CD4-positive, alpha-beta T cell treated with Interleukin-1 beta for 1 hour (primary cell): ENCODE measurements around the gene SULT1A2.
"Not testable (repeated sequence)": the region's sequence is repeated elsewhere in the genome, so short reads cannot be mapped to it uniquely, and the experiment has no call there.

Source experiments
- DNase-seq, 2 donors: peaks; one replicate each; pipeline ENCODE4 v3.0.0-alpha.2; 2020 to 2022

Gene SULT1A2

GRCh38 chr16:28608867-28609596 is 12.2 kb upstream of the SULT1A2 start:
- DNase-seq: not testable (repeated sequence)

GRCh38 chr16:28608496-28608808 is 11.6 kb upstream of the SULT1A2 start:
- DNase-seq: not testable (repeated sequence)

- not testable (repeated sequence) for DNase-seq
These were observed 11.0 kb upstream of the SULT1A2 start for GRCh38 chr16:28607681-28608495.

DNA sequence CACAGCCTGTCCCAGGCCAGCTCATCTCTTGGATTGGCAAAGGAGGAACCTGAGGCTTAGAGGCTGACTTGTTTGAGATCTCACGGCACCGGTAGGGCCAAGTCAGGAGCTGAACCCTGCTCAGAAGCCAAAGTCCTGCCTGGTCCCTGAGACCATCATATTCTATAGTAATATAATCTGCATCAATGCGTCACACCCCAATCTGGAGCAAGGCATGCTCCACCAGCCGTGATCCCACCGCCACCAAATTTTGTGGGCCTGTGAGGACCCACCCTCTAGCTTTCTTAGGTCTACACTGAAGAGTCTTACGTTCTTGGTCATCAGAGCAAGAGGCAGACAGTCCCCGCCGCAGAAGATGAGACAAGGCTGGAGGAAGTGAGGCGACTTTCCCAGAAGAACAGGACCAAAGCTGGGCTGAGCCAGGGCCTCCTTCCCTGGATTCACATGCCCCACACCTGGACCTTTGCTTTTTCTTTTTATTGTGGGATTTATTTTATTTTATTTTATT is 10.3 kb upstream of the SULT1A2 start:
- no peak for DNase-seq

- no peak for DNase-seq
These were observed 9.7 kb upstream of the SULT1A2 start for GRCh38 chr16:28606291-28607115.

GRCh38 chr16:28604186-28604565 is 7.3 kb upstream of the SULT1A2 start:
- no peak for DNase-seq

DNA sequence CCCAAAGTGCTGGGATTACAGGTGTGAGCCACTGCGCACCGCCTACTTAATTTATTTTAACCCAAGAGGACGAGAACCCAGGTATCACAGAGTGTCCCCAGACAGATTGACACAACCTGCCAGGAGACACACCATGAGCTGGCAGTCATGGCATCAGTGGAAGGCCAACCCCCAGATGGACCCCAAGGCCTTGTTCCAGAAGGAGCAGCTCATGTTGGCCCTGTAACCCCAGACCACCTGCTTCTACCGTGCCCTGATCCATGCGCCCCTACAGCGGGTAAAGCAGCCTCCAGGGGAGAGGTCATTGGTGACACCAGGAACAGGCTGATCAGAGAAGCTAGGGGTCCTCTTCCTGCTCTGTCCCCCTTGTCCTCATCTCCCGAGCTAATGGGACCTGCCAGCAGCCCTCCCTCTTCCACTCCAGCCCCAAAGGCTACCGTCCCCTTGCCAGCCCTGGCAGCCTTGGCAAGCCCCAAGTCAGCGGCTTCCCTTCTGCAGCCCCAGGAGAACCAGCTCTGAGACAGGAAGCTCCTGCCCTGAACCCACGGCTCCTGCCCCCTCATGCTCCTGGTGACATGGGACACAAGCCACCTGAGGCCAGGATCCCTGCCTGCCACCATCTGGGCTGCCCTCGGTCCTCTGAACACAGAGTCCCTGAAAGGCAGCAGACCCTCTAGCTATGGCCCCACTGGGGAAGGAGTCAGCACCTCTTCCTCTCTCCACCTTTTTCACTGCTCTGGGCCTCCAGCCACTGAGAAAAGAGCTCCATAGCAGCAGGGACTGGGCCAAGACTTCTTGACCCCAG is 6.7 kb upstream of the SULT1A2 start:
- DNase-seq: no peak

- no peak for DNase-seq
These were observed 5.7 kb upstream of the SULT1A2 start for GRCh38 chr16:28602529-28602928.

DNA sequence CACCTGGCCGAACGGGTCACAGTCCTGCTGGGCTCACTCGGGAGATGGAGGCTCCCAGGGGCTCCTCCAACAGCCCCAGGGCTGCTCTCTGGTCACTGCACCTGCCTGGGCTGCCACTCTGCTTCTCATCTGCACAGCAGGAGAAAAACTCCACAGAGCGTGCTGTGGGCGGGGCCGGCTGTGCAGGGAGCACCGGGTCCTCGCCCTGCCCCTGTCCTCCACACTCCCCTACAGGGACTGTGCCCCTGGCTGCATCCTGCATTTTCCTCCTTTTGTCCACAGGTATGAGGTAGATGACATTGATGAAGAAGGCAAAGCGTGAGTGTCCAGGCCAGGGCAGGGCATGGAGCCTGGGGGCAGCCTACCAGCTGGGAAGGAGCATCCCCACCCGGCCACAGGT is 5.2 kb upstream of the SULT1A2 start:
- DNase-seq: not testable (repeated sequence)

GRCh38 chr16:28601589-28601988 is 4.7 kb upstream of the SULT1A2 start:
- not testable (repeated sequence) for DNase-seq

DNA sequence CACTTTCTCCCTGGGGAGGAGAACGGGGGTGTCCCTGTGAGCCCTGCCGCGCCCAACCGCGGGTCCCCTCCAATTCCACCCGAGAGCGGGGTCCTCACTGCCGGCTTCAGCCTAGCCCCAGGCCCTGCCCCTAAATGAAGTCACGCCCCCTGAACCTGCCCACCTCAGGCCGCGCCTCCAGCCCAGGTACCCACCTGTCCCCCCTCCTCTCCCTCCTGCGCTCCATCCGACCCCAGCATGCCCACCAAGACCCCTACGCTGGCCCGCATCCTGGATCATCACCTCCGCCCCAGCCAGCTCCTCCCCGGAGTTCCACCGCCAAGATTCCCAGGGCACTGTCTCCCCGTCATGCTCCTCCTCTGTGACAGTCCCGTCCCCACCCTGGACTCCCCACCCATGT is 4.1 kb upstream of the SULT1A2 start:
- not testable (repeated sequence) for DNase-seq

- DNase-seq: not testable (repeated sequence)
These were observed 2.8 kb upstream of the SULT1A2 start for GRCh38 chr16:28599377-28600285.

DNA sequence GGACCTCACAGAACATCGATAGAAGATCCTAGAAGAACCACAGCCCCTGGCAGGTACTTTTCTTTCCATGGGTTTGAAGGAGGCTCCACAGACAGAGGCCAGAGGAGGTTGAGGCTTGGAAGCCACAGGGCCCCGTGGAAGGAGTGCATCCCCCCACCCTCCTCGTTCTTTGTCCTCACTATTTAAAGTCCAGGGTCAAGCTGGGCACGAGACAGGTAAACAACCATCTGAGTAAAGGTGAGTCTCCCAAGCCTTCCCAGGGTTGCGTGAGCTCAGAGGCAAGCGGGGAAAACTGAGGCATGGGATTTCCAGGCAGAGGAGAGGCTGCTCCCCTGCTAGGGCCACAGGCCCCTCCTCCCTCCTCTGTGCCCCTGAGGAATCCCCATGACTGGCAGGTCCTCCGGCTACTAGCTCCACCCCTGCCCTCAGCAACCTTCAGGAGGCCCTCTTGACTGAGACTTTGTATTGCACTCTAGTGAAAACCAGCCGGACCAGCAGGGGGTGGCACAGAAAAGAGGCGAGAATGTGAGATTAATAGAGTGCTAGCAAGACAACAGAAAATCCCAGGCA is 927 bp upstream of the SULT1A2 start:
- DNase-seq: no peak

DNA sequence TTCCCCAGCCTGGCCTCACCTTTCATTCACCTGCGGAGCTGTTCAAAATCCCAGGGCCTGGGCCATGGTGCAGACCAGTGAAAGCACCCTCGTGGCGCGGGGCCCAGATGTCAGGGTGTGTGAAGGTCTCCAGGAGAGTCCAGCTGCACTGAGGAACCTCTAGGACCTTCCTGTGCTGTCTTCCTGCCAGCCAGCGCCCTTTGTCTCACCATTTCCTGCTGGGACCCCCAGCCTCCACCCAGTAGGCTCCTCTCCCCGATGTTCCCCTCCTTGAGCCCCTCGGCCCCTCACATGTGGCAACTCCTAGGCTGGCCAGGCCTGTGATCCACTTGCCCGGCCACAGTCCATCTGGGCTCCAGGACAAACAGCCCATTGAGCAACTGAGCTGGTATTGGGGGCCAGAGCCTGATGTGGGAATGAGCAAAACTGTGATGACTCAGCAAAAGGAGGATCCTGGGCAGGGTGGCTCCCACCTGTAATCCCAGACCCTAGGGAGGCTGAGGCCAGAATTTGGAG is 677 bp downstream of the SULT1A2 start:
- DNase-seq: no peak

DNA sequence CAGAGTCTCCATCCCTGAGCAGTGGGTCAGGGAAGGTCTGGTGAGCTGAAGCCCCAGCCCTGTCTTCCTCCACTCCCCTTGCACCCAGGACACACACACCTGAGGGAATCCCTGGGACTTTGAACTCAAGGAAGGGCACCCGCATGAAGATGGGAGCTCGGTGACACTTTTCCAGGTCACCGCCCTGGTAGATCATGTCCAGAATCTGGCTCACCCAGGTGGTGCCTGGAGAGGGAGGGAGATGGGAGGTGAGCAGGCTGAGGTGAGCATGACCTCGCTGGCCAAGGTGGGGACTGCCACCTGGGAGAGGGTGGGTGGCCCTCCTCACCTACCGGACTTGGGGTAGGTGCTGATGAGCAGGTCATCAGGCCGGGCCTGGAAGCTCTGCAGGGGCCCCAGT is 1.4 kb downstream of the SULT1A2 start:
- DNase-seq: not testable (repeated sequence)

DNA sequence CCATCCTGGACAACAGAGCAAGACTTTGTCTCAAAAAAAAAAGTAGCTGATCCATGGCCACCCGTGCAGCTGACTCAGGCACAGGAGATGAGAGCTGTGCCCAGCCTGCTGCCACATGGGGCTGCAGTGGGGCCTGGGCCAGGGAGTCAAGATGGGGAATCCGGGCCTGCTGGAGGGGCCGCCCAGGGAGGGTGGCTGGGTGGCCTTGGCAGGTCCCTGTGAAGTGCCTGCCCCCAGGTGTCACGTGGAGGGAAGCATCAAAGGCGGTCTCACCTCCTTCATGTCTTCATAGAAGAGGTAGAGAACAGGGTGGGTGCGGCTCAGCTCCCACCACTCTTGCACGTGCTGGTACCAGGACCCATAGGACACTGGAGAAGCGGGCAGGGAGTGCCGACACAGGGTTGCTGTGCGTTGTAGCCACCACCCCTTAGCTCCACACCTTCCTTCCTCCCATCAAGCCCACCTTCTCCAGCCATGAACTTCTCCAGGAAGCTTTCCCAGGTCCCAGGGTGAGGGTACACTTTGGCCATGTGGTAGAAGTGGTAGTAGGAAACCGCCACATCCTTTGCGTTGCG is 3.8 kb downstream of the SULT1A2 start:
- no peak for DNase-seq

DNA sequence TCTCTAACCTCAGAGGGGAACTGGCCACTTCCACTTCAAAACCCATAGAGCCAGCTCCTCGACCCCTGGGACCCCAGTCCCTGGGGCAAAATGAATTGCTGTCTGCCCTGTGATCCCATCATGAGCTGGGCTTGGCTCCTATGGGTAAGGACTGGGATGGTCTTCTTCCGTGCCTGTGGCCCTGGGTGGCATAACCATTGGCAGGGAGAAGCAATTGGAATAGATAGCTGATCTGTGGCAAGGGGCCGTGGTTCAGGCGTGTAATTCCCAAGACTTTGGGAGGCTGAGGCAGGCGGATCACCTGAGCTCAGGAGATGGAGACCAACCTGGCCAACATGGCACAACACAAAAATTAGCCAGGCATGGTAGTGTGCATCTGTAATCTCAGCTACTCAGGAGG is 4.3 kb downstream of the SULT1A2 start:
- no peak for DNase-seq

DNA sequence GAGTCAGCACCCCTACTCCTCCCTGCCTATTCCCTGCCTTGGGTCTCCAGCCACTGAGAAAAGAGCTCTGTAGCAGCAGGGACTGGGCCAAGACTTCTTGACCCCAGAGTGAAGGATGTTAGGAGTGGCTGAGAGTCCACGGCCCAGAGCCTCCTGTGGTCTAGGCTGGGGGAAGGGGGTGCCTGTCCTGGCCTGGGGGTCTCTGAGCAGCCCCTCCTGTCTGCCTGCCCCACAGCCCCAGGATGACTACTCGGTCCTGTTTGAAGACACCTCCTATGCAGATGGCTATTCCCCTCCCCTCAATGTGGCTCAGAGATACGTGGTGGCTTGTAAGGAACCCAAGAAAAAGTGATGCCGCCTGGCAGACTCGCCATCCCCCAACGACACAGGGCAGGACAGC is 5.5 kb downstream of the SULT1A2 start:
- DNase-seq: no peak

DNA sequence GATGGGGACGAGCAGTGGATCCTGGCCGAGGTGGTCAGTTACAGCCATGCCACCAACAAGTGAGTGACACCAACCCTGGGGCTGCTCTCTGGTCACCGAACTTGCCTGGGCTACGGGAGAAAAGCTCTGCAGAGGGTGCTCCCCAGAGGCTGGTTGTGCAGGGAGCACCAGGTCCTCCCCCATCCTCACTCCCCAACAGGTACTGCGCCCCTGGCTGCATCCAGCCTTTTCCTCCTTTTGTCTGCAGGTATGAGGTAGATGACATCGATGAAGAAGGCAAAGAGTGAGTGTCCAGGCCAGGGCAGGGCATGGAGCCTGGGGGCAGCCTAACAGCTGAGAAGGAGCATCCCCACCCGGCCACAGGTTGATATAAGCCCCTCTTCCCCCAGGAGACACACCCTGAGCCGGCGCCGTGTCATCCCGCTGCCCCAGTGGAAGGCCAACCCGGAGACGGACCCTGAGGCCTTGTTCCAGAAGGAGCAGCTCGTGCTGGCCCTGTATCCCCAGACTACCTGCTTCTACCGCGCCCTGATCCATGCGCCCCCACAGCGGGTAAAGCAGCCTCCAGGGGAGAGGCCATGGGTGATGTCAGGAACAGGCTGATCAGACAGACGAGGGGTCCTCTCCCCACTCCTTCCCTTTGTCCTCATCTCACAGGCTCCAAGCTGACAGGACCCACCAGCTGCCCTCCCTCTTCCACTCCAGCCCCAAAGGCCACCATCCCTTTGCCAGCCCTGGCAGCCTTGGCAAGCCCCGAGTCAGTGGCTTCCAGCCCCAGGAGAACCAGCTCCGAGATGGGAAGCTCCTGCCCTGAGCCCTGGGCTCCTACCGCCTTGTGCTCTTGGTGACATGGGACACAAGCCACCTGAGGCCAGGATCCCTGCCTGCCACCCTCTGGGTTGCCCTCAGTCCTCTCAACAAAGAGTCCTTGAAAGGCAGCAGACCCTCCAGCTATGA is 6.2 kb downstream of the SULT1A2 start:
- DNase-seq: no peak
